Stimulated activated CD4-positive, alpha-beta T cell treated with anti-CD3 and anti-CD28 coated beads, Interleukin-4, amount 100 ng/mL, for 1 hour (primary cell): Measurements from ENCODE around the gene EIF4E1B.

ENCODE experiments used
- DNase-seq: peaks from one replicate; pipeline ENCODE4 v3.0.0-alpha.2; 2020

Gene EIF4E1B

DNA sequence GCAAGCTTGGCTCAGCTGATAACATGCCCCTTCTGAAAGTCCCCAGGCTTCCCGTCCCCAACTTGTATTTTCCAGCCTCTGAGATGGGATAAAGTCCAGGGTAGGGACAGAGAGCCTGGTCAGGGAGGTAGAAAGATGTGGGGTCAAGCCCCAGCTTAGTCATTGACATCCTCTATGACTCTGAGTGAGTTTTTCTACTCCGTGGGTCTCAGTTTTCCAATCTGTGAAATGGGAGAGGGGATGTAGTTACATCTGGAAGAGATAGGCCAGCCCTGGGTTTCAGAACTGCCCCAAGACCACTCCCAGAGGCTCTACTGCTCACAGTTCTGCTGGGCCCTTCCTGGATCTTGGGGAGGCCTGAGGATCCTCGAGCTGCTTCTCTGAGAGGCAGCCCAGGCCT, 23.6 kb upstream of the EIF4E1B start:
- DNase-seq: no peak

GRCh38 chr5:176608142-176608705, 22.3 kb upstream of the EIF4E1B start:
- no peak for DNase-seq

DNA sequence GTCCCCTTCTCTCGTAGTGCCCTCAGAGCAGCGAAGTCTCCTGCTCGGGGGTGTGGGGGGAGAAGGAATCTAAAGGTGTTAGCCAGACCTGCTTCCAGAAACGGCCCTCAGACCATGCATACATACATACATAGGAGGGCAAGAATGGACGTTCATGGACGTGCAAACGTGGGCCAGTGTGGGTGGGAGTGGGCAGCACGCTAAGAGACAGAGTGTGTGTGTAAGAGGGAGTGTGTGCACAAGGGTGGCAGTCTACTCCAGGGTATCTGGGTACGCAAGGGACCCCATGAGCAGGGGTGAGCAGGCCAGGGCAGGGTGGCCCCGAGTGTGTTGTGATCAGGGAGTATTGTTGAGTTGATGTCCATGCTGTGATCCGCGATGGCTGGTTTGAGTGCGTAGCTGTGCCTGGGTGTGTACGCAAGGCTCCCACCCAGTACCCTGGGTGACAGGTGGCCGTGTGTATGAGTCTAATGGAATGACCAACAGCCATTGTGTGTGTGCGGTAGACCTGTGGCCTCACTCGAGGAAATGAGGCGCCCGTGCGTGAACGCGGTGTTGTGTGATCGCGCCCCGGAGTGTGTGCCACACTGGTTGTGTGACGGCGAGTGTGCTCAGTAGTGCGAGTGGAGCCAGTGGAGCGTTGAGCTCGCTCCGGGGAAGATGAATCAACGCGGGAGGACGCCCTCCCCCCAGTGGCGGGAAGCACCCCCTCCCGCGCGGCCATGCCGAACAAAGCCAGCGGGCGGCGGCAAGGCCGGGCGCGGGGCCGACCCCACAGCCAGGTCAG, 21.3 kb upstream of the EIF4E1B start:
- peak; percentile 25 for DNase-seq

GRCh38 chr5:176609724-176610434, 20.6 kb upstream of the EIF4E1B start, which contains the start of gene GPRIN1:
Gene GPRIN1 (minus strand): TSS chr5:176610156. CDS start chr5:176599834, 10,322 bp downstream.
- peak; percentile 69 for DNase-seq

DNA sequence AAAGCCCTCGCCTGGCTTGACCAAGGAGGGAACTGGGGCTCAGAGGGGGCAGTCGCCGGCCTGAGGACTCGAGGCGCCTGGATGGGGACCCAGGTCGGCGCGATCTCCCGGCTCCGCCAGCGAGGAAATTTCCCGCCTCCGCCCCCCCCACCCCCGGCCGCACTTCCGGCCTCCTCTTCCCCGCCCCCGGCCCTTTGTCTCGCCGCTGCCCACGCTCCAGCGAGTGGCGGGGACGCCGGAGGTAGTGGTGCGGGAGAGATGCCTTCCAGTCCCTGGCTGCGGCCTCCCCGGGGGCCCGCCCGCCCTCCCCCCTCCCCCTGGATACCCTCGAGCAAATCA, 20.1 kb upstream of the EIF4E1B start:
- DNase-seq: no peak

DNA sequence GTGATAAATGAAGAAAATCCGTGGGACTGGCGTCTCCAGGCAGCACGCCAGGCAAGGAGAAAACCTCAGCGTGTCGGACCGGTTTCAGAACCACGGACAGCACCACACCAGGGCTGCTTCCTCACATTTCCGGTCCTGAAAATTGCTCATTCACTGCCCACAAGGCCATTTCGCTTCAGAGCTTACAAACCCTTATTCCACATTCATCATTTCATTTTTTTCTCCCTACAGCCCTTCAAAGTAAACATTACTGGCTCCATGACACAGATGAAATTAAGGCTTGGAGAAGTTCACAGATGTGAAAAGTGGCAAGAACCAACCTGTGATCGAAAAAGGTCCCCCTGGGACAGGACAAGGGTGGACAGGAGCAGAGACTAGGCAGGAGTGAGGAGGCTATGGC, 19.0 kb upstream of the EIF4E1B start:
- peak; percentile 39 for DNase-seq

DNA sequence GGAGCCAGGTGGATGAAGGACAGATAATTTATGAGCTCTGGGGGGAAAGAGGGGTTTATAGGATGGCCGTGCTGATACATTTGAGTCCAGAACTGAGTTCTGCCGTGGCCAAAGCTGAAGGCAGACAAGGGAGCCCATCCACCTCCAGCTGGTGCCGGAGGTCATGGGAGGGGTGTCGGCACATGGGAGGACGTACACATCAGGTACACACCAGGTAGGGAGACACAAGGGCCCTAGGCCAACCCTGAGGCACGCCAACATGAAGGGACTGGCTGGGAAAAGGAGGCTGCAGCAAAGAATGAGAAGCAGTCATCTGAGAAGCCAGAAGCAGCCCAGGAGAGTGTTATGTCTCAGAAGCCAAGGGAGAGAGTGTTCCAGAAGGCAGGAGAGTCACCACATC, 18.5 kb upstream of the EIF4E1B start:
- DNase-seq: no peak

DNA sequence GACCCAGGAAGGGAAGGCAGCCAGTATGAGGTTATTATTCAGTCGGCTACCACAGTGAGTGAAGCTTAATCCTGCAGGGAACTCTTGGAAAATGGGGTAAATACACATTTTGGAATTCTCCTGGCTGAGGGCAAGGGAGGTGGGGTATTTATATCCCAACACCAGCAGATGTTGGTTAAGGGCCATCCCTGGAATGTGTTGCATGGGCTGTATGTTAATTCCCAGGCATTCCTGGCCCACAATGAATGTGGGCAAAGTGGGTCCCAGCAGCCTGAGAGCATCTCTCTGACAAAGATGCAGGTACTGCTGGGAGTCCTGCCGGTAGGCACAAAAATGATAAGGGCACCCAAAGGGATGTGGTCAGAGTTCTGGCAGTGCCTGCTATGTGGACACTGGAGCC, 17.6 kb upstream of the EIF4E1B start:
- DNase-seq: no peak

DNA sequence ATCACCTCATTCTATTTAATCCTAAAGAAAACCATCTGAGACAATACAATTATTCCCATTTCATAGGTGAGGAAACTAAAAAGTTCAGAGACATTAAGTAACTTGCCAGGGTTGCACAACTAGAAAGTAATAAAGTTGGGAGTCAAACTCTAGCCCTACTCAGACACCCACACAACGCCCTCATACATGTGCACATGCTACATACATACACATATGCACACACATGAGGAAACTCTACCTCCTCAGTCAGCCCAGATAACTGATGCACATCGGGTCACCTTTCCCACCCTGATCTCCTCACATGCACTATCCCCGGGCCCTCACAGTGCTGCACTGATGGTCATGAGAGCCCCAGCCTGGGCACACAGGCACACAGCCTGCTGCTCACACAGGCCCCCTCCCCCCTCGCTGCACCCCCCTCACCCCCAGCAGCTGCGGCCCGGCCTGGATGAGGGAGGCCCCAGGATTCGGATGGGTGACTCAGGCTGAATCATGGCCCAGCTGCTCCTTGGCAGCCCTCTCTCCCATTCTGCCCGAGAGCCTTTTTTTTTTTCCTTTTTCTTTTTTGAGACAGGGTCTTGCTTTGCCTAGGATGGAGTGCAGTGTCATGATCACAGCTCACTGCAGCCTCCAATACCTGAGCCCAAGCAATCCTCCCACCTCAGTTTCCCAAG, 15.5 kb upstream of the EIF4E1B start:
- DNase-seq: no peak

GRCh38 chr5:176616511-176616910, 14.0 kb upstream of the EIF4E1B start:
- DNase-seq: no peak

DNA sequence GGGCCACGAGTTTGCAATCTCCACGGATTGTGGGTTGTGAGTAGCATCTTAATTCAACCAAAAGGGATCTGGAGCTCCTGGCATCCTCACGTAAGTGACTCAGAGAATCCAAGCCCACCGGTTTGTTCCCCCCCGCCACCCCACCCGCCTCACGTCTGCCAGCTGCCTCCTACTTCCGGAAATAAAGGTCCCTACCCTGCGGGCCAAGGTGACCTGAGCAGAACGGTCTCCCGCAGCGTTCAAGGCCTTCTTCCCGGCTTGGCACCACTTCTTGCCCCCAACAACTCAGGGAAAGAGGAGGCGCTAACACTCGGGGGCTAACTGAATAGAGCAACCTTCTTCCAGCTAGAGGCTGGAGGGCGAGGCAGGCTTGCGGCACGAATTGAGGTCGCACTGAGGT, 11.7 kb upstream of the EIF4E1B start:
- DNase-seq: no peak

GRCh38 chr5:176619203-176619568, 11.3 kb upstream of the EIF4E1B start:
- peak; percentile 81 for DNase-seq

DNA sequence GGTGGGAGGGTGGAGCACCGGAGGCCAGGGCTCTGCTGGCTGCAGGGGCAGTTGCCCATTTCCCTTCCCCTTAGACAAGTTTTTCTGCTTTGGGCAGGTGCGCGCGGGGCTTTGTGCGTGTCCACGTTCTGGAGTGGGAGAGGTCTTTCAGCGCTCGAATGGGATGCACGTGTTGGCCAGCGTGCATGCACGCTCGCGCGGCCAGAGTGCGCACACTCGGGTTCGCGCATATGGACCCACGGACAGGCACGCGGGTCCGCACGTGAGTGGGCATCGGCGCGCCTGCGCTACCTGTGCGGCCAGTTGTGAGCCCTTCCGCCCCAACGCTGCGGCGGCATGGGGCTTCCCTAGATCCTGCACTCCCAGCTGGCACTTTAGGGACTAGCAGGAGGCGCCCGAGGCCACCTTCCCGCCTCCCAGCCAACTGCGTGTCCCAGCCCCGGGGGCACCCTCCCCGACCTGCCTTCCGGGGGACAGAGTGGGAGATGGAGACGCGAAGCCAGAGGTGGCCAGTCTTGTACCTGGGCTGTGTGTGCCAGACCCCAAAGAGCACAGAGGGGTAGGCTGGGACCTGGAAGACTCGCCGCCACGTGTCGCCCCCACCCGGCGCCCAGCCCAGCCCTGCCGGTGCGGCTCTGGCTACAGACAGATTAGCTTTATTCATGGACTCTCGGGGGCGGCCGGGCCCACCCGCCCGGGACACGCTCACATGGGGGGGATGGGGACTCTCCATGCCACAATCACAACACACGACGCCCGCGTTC, 10.7 kb upstream of the EIF4E1B start:
- no peak for DNase-seq

GRCh38 chr5:176620333-176620981, 10.0 kb upstream of the EIF4E1B start:
- peak; percentile 7 for DNase-seq

DNA sequence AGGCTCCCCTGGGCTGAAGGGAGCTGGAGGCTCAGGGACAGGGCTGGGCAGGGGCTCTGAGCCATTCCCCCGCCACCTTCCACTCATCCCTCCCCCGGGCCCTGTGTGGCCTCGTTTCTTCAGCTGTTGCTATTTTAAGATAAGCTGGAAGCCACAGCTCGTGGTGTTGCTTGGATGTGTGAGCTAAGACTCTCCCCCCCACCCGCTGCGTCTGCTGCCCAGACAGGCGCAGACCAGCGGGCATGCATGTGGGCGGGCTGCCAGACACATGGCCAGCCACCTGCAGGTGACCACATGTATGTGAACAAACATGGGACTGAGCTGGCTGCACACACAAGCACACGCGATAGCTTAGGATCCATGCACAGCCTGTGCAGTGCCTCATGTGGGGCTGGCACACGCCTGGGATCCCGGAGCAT, 8.8 kb upstream of the EIF4E1B start:
- no peak for DNase-seq

GRCh38 chr5:176624142-176624541, 6.3 kb upstream of the EIF4E1B start:
- no peak for DNase-seq

DNA sequence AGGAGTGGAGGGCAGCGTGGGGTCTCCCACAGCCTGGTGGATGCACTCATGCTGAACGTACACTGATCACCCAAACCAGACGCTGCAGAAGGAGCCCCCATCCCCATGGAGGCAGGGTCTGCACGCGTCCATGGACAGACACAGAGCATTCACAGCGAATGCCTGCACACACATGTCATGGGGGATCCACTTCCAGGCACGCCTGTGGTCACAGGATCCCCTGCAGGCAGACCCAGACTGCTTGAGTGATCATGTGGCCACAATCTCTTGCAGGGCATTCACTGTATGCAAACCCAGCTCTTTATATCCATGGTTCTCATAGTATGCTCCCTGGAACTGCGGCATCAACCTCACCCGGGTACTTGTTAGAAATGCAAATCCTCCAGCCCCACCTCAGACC, 5.5 kb upstream of the EIF4E1B start:
- DNase-seq: no peak

DNA sequence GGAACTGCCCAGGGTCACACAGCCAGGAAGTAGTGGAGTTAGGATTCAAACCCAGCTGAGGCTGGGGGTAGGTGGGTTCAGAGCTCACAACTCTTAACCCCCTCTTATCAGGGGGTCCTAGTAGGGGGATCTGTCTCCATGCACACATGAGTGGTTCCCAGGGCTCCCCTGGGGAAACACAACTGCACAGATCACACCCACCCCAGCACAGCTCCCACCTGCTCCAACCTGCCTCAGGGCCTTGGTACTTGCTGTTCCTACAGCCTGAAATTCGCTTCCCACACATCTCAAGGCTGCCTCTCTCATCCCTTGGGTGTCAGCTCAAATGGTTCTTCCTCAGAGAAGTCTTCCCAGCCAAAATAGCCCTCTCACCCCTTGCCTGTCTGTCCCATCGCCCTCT, 5.0 kb upstream of the EIF4E1B start:
- no peak for DNase-seq

- no peak for DNase-seq
Measured at GRCh38 chr5:176625966-176626875, 4.3 kb upstream of the EIF4E1B start.

GRCh38 chr5:176626876-176627236, 3.6 kb upstream of the EIF4E1B start:
- DNase-seq: no peak

DNA sequence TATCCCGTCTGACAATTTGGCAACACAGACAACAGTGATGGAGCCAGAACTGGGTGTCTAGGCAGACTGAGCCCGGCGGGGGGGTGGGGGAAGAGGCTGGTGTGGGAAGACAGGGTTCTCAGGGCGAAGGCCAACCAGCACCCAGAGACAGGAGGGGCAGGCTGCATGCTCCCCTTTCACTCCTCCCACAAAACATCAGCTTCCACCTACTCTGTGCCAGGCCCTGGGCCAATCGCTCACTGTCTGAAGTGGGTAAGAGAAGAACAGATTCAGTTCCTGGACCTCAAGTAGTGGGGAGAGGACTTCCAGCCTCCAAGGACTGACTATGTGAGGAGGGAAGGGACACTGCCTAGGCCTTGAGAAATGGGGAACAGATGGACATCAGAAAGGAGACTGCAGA, 2.9 kb upstream of the EIF4E1B start:
- no peak for DNase-seq
